Measurements from ENCODE around the gene WFDC2. TPM values are rescaled to one million over a fixed set of nuclear protein-coding genes. Genes with fewer than 3 reads are reported as not detected.

Gene WFDC2
- total RNA-seq, 1 donor from 2014 or later = 4.1 TPM

DNA sequence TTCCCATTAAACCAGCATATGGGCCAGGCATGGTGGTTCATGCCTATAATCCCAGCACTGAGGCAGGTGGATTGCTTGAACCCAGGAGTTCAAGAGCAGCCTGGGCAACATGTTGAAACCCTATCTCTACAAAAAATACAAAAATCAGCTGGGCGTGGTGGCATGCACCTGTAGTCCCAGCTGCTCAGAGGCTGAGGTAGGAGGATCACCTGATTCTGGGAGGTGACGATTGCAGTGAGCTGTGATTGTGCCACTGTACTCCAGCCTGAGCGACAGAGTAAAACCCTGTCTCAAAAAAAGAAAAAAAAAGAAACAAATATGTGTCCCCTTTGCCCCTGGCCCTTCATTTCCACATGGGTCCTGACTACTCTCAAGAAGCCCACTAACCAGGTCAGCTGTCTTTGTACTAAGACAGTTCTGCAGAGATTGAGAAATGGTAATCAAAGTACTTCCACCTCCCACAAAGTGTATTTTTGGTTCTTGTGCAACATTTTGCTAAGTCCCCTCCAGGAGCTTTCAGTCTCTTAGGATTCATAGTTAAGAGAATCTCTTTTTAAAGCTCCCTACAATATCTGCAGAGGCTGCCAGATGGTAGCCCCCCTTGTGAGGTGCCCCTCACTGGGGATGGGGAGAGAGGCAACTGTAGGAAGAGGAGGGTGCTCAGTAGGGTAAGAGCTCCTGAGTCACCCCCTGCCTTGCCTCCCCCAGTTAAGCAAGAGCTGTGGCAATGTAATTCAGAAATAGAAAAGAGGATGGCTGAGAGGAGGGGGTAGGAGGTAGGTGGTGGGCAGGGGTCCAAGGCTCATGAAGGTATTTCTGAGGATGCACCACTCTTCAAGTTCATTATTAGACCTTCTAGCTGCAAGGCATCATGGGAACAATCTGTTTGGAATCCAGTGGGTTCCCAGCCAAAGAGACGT lies 16.5 kb upstream of the WFDC2 start:
- no peak for DNase-seq (ENCODE audit: low read depth)
- no peak for FAIRE-seq
- H3K4me3 ChIP-seq (ENCODE audit: insufficient read depth, low read depth, low read length) = no peak overlapping the region
- no peaks in the 10 kb centered on the region for H3K9me3 ChIP-seq (ENCODE audit: insufficient read depth, low read depth, low read length)
- Mint-ChIP-seq H3K27me3 (ENCODE audit: low read depth, unreplicated experiment) (peaks cover 25% of the 10 kb centered on the region), H3K27ac (ENCODE audit: unreplicated experiment) (no peak overlapping the region), H3K36me3 (ENCODE audit: low read depth, unreplicated experiment) (no peaks in the 10 kb centered on the region), H3K4me1 (ENCODE audit: low read depth, unreplicated experiment) (no peaks in the 10 kb centered on the region), H3K9me3 (ENCODE audit: unreplicated experiment) (no peaks in the 10 kb centered on the region), H3K4me3 (ENCODE audit: unreplicated experiment) (no peak overlapping the region)
- peaks cover 14% of the 10 kb centered on the region for H3K27me3 ChIP-seq (ENCODE audit: insufficient read depth, low read length)
- H3K27ac ChIP-seq (ENCODE audit: low read depth, low read length) = no peak overlapping the region
- no peaks in the 10 kb centered on the region for H3K4me1 ChIP-seq (ENCODE audit: insufficient read depth, low read length)
- no peaks in the 10 kb centered on the region for H3K79me2 ChIP-seq (ENCODE audit: insufficient read depth, low read length)
- H4K20me1 ChIP-seq (ENCODE audit: insufficient read depth, low read length) = no peaks in the 10 kb centered on the region
- no peak overlapping the region for H3K9ac ChIP-seq (ENCODE audit: low read length)
- H3K36me3 ChIP-seq (ENCODE audit: insufficient read depth, low read length) = no peaks in the 10 kb centered on the region
- H2AFZ ChIP-seq (ENCODE audit: low read depth, low read length) = no peak overlapping the region
- H3K4me2 ChIP-seq (ENCODE audit: low read length) = no peak overlapping the region
- TF ChIP-seq, protein P1, sequence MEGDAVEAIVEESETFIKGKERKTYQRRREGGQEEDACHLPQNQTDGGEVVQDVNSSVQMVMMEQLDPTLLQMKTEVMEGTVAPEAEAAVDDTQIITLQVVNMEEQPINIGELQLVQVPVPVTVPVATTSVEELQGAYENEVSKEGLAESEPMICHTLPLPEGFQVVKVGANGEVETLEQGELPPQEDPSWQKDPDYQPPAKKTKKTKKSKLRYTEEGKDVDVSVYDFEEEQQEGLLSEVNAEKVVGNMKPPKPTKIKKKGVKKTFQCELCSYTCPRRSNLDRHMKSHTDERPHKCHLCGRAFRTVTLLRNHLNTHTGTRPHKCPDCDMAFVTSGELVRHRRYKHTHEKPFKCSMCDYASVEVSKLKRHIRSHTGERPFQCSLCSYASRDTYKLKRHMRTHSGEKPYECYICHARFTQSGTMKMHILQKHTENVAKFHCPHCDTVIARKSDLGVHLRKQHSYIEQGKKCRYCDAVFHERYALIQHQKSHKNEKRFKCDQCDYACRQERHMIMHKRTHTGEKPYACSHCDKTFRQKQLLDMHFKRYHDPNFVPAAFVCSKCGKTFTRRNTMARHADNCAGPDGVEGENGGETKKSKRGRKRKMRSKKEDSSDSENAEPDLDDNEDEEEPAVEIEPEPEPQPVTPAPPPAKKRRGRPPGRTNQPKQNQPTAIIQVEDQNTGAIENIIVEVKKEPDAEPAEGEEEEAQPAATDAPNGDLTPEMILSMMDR (IDR thresholded peaks at IDR 0.05; ENCODE audit: insufficient read depth, low read depth, low read length) = no peak
- TF ChIP-seq EZH2 (IDR thresholded peaks at IDR 0.05; ENCODE audit: insufficient read depth, low read length) = no peak

DNA sequence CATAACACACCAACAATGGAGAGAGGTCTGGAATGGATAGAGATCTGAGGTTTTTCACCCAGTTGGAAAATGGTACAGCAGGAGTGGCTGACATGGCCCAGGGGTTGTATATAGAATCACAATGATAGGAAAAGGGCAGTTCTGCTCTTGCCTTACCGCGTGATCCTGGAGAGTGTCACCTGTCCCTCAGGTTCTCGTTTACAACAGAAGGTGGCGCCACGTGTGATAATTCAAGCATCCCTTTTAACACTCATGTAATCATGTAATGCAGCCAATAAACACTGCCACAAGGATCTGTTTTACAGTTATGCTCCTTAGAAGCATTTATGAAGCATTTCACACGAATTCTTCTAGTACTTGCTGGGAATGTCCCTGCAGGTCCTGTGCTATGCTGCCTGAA lies 12.9 kb upstream of the WFDC2 start:
- no peak overlapping the region for H3K4me3 Mint-ChIP-seq (ENCODE audit: unreplicated experiment)
- peaks cover 25% of the 10 kb centered on the region for H3K27me3 Mint-ChIP-seq (ENCODE audit: low read depth, unreplicated experiment)
- Histone ChIP-seq H3K4me2 (ENCODE audit: low read length) (no peak overlapping the region), H3K4me3 (ENCODE audit: insufficient read depth, low read depth, low read length) (no peak overlapping the region), H3K9ac (ENCODE audit: low read length) (no peak overlapping the region), H4K20me1 (ENCODE audit: insufficient read depth, low read length) (no peaks in the 10 kb centered on the region), H2AFZ (ENCODE audit: low read depth, low read length) (no peak overlapping the region), H3K27ac (ENCODE audit: low read depth, low read length) (no peak overlapping the region), H3K79me2 (ENCODE audit: insufficient read depth, low read length) (no peaks in the 10 kb centered on the region), H3K9me3 (ENCODE audit: insufficient read depth, low read depth, low read length) (no peaks in the 10 kb centered on the region), H3K36me3 (ENCODE audit: insufficient read depth, low read length) (no peaks in the 10 kb centered on the region), H3K4me1 (ENCODE audit: insufficient read depth, low read length) (no peaks in the 10 kb centered on the region), H3K27me3 (ENCODE audit: insufficient read depth, low read length) (peaks cover 19% of the 10 kb centered on the region)
- H3K36me3 Mint-ChIP-seq (ENCODE audit: low read depth, unreplicated experiment) = no peaks in the 10 kb centered on the region
- no peaks in the 10 kb centered on the region for H3K4me1 Mint-ChIP-seq (ENCODE audit: low read depth, unreplicated experiment)
- TF ChIP-seq, protein P1 (IDR thresholded peaks at IDR 0.05; ENCODE audit: insufficient read depth, low read depth, low read length) = peak; percentile 25
- TF ChIP-seq EZH2 (IDR thresholded peaks at IDR 0.05; ENCODE audit: insufficient read depth, low read length) = no peak
- FAIRE-seq (no peak), DNase-seq (ENCODE audit: low read depth) (no peak)
- no peaks in the 10 kb centered on the region for H3K9me3 Mint-ChIP-seq (ENCODE audit: unreplicated experiment)
- no peak overlapping the region for H3K27ac Mint-ChIP-seq (ENCODE audit: unreplicated experiment)

DNA sequence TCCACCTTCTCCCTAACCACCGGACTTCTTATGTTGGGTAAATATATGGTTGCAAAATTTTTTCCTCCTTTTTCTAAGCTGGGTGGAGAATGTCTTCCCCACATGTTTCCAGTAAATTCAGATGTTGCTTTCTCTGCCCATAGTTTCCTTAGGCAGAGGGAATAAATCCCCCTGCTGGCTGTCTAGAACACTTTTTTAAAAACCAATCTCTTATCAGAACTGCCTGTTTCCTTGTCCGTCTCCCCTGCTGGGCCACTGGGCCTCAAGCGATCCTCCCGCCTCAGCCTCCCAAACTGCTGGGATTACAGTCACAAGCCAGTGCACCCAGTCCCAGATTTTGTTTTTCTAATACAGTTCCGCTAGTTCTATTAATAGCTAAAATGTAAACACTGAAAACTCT lies 9.9 kb upstream of the WFDC2 start:
- Mint-ChIP-seq H3K27ac (ENCODE audit: unreplicated experiment) (no peak overlapping the region), H3K27me3 (ENCODE audit: low read depth, unreplicated experiment) (peaks cover 4% of the 10 kb centered on the region), H3K9me3 (ENCODE audit: unreplicated experiment) (no peaks in the 10 kb centered on the region), H3K4me1 (ENCODE audit: low read depth, unreplicated experiment) (no peaks in the 10 kb centered on the region), H3K36me3 (ENCODE audit: low read depth, unreplicated experiment) (no peaks in the 10 kb centered on the region), H3K4me3 (ENCODE audit: unreplicated experiment) (no peak overlapping the region)
- Histone ChIP-seq H3K79me2 (ENCODE audit: insufficient read depth, low read length) (no peaks in the 10 kb centered on the region), H3K27ac (ENCODE audit: low read depth, low read length) (no peak overlapping the region), H2AFZ (ENCODE audit: low read depth, low read length) (no peak overlapping the region), H3K27me3 (ENCODE audit: insufficient read depth, low read length) (peaks cover 24% of the 10 kb centered on the region), H3K4me1 (ENCODE audit: insufficient read depth, low read length) (no peaks in the 10 kb centered on the region), H3K4me2 (ENCODE audit: low read length) (no peak overlapping the region), H3K9me3 (ENCODE audit: insufficient read depth, low read depth, low read length) (no peaks in the 10 kb centered on the region), H3K36me3 (ENCODE audit: insufficient read depth, low read length) (no peaks in the 10 kb centered on the region), H4K20me1 (ENCODE audit: insufficient read depth, low read length) (no peaks in the 10 kb centered on the region), H3K4me3 (ENCODE audit: insufficient read depth, low read depth, low read length) (no peak overlapping the region), H3K9ac (ENCODE audit: low read length) (no peak overlapping the region)
- TF ChIP-seq EZH2 (IDR thresholded peaks at IDR 0.05; ENCODE audit: insufficient read depth, low read length) = no peak
- TF ChIP-seq, protein P1 (IDR thresholded peaks at IDR 0.05; ENCODE audit: insufficient read depth, low read depth, low read length) = peak; percentile 10
- FAIRE-seq (no peak), DNase-seq (ENCODE audit: low read depth) (no peak)

Measured in astrocyte (in vitro differentiated cells and primary cell).